Heart left ventricle (tissue), 16 donors: Measurements from ENCODE around the gene MYLK4. TPM values are rescaled to one million over a fixed set of nuclear protein-coding genes. Genes with fewer than 3 reads are reported as not detected.

Experiments
- ATAC-seq, 4 donors: fragments of 200-7000 bp; cut with Tn5 transposase; one replicate each; pipeline ENCODE4 v1.9.1; 2020 to 2022; ENCODE audit warnings: moderate library complexity in 4 of 4, mild to moderate bottlenecking in 3 of 4, moderate number of reproducible peaks in 1 of 4
- DNase-seq, 5 donors: peaks; one replicate each; pipeline ENCODE4 v3.0.0-alpha.2; 2020
- H3K27ac ChIP-seq, 12 donors: fragments of 200-600 bp; sonication (generic) in 4 of 12; one replicate each; pipeline versions ENCODE4 v1.5.0 to v1.8.0; 2016 to 2022; ENCODE audit warnings: mild to moderate bottlenecking in 2 of 12
- H3K27me3 ChIP-seq, 9 donors: fragments of 200-600 bp; sonication (generic) in 2 of 9; one replicate each; pipeline versions ENCODE4 v1.5.1 to v1.8.0; 2016 to 2022; ENCODE audit warnings: mild to moderate bottlenecking in 3 of 9
- H3K36me3 ChIP-seq, 9 donors: fragments of 200-600 bp; sonication (generic) in 2 of 9; one replicate each; pipeline versions ENCODE4 v1.5.0 to v1.8.0; 2018 to 2022; ENCODE audit warnings: mild to moderate bottlenecking in 2 of 9
- H3K4me1 ChIP-seq, 12 donors: fragments of 200-600 bp; sonication (generic) in 4 of 12; one replicate each; pipeline versions ENCODE4 v1.5.0 to v1.8.0; 2016 to 2022; ENCODE audit warnings: mild to moderate bottlenecking in 3 of 12
- H3K4me3 ChIP-seq, 12 donors: fragments of 200-600 bp; sonication (generic) in 4 of 12; one replicate each; pipeline versions ENCODE4 v1.5.0 to v1.8.0; 2017 to 2022; ENCODE audit warnings: mild to moderate bottlenecking in 9 of 12, moderate library complexity in 4 of 12
- H3K9me3 ChIP-seq, 12 donors: fragments of 200-600 bp; sonication (generic) in 4 of 12; one replicate each; pipeline versions ENCODE4 v1.5.0 to v1.8.0; 2016 to 2022; ENCODE audit warnings: mild to moderate bottlenecking in 1 of 12
- CTCF ChIP-seq, 12 donors: fragments of 200-600 bp; sonication (generic) in 4 of 12; IDR thresholded peaks; one replicate each; pipeline versions ENCODE4 v1.5.0 to v1.8.0; 2018 to 2022; ENCODE audit warnings: antibody characterized with exemption in 12 of 12, mild to moderate bottlenecking in 5 of 12
- POLR2A ChIP-seq, 2 donors: fragments of 450-650 bp; IDR thresholded peaks; one replicate each; pipeline ENCODE4 v1.6.1; 2017; ENCODE audit warnings: antibody characterized with exemption in 2 of 2, mild to moderate bottlenecking in 2 of 2, moderate library complexity in 2 of 2
- WGBS, 4 donors: extraction: QIAGEN DNeasy Blood & Tissue Kit in 2 of 4; methylation state at CpG; one replicate each; pipeline versions ENCODE4 v1.1.5 to v1.1.7; 2013 to 2018; 5-methylcytosine and 5-hydroxymethylcytosine counted together
- intact Hi-C, 10 donors: fragments of 100-400 bp; cut with DNase I; formaldehyde crosslinking; loops; one replicate each; pipeline versions ENCODE4 v1.11.1 to v1.14.2; 2022
- polyA plus RNA-seq, 2 donors: library from polyadenylated mRNA; stranded (reverse); fragments of 200-250 nt; gene quantifications; one replicate each; pipeline ENCODE4 v1.2.3, GENCODE V29; 2013
- total RNA-seq, 9 donors: library from RNA; depleted of rRNA in 2 of 9; stranded (reverse); fragments of >200 nt in 2 of 9; fragmentation: NEBNext Ultra II Directional in 3 of 9; extraction: Animal tissue kit (Norgen Biotek cat#: 25700) in 3 of 9; gene quantifications; one replicate each; pipeline versions ENCODE4 v1.1.0 to v1.2.4, GENCODE V29; 2016 to 2023
- donor health status: ischemic (EF 13 %, LVEDD 7.1; RV severe dilation, severe dysfunction).
- donor health status: healthy with polysubstance abuse.
- donor health status: DM: no; HTN: yes; CAD: no.
- donor health status: DM: no; HTN: no; CAD: no.
- donor health status: ischemic (EF 25% LVEDD 6.9; RV normal size, moderate dysfunction).
- donor health status: ischemic (EF 25% LVEDD 5.7; RV mildly dilated, moderate dysfunction).
- donor health status: healthy.
- donor health status: DM: yes; HTN: yes; CAD: no.
- donor health status: ischemic (EF 35%, LVEDD 5.7; RV mildly dilated, moderate dysfunction).
- donor health status: nonischemic (EF 11% LVEDD 7.7; RV severe dilation, severe dysfunction).
- donor health status: DM: yes; HTN: yes; CAD: no.
- donor health status: PGD.
- donor health status: ischemic (EF 29% LVEDD 5.4; RV normal size, mild dysfunction).
- donor health status: nonischemic (EF 23%, LVEDD 6.1; RV moderate dilation, normal function).

Gene MYLK4
- total and polyA plus RNA-seq, 11 donors, result 0.14 to 1.6 (median 0.52) TPM

GRCh38 chr6:2751871-2752270, 1.1 kb upstream of the MYLK4 start:
- Histone ChIP-seq H3K4me3 (no peak overlapping the region), H3K4me1 (peaks cover 0 to 16% (median 11%) of the 10 kb centered on the region in 12 donors), H3K27ac (no peak overlapping the region), H3K36me3 (no peaks in the 10 kb centered on the region), H3K27me3 (no peaks in the 10 kb centered on the region), H3K9me3 (no peaks in the 10 kb centered on the region)
- 69 to 89% (median 80%) methylated on average over 3 of the region's 3 CpGs for WGBS, 4 donors
- DNase-seq (no peak), ATAC-seq (no peak)
- intact Hi-C loops, result loop anchor here in 4 of 10 donors (5.0 to 10.0 kb wide), 2 partner anchors 1155 to 1157 kb away; no protein-coding TSS in a partner anchor
- no peak for TF ChIP-seq CTCF (IDR thresholded peaks at IDR 0.05)
- TF ChIP-seq POLR2A (IDR thresholded peaks at IDR 0.05), result no peak

GRCh38 chr6:2749969-2750600, 637 bp downstream of the MYLK4 start:
- intact Hi-C loops, result loop anchor here in 8 of 10 donors (1.0 to 10.0 kb wide), 4 partner anchors 12 to 1155 kb away; no protein-coding TSS in a partner anchor
- Histone ChIP-seq H3K4me3 (peak overlapping the region in 8 of 12 donors; percentile 2 to 41 (median 20)), H3K4me1 (peaks cover 0 to 15% (median 9%) of the 10 kb centered on the region in 12 donors), H3K9me3 (no peaks in the 10 kb centered on the region), H3K36me3 (no peaks in the 10 kb centered on the region), H3K27ac (peak overlapping the region in 1 of 12 donors; percentile 11), H3K27me3 (no peaks in the 10 kb centered on the region)
- WGBS, 4 donors, result 6 to 12% (median 8%) methylated on average over 11 of the region's 11 CpGs
- DNase-seq (peak in 3 of 5 donors; percentile 43 to 61 (median 49)), ATAC-seq (peak; percentile 20 to 70 (median 58))
- TF ChIP-seq CTCF (IDR thresholded peaks at IDR 0.05) (peak; percentile 82 to 95 (median 86)), POLR2A (IDR thresholded peaks at IDR 0.05) (no peak)

GRCh38 chr6:2748183-2748582, 2.5 kb downstream of the MYLK4 start:
- TF ChIP-seq CTCF (IDR thresholded peaks at IDR 0.05), result no peak
- no peak for TF ChIP-seq POLR2A (IDR thresholded peaks at IDR 0.05)
- intact Hi-C loops, result loop anchor here in 4 of 10 donors (2.0 to 5.0 kb wide), 2 partner anchors 1151 kb away; no protein-coding TSS in a partner anchor
- no peak for ATAC-seq
- H3K36me3 ChIP-seq, result no peaks in the 10 kb centered on the region
- no peak overlapping the region for H3K4me3 ChIP-seq
- no peak overlapping the region for H3K27ac ChIP-seq
- H3K4me1 ChIP-seq, result peaks cover 0 to 19% (median 10%) of the 10 kb centered on the region in 12 donors
- DNase-seq, result no peak
- WGBS, 4 donors, result 58 to 72% (median 62%) methylated on average over 8 of the region's 8 CpGs
- H3K27me3 ChIP-seq, result no peaks in the 10 kb centered on the region
- no peaks in the 10 kb centered on the region for H3K9me3 ChIP-seq

GRCh38 chr6:2746557-2747061, 4.1 kb downstream of the MYLK4 start:
- TF ChIP-seq CTCF (IDR thresholded peaks at IDR 0.05), result no peak
- no peak for TF ChIP-seq POLR2A (IDR thresholded peaks at IDR 0.05)

More at GRCh38 chr6:2746557-2747061, 4.1 kb downstream of the MYLK4 start:
- no peak overlapping the region for H3K27ac ChIP-seq
- ATAC-seq (no peak), DNase-seq (no peak)
- intact Hi-C loops, result loop anchor here in 3 of 10 donors (5.0 kb wide), 1 partner anchor 1149 kb away; no protein-coding TSS in a partner anchor
- 65 to 76% (median 73%) methylated on average over 7 of the region's 7 CpGs for WGBS, 4 donors
- no peaks in the 10 kb centered on the region for H3K9me3 ChIP-seq
- H3K4me3 ChIP-seq, result no peak overlapping the region
- no peaks in the 10 kb centered on the region for H3K36me3 ChIP-seq
- no peaks in the 10 kb centered on the region for H3K27me3 ChIP-seq
- H3K4me1 ChIP-seq, result peaks cover 0 to 23% (median 10%) of the 10 kb centered on the region in 12 donors
